HG02970 (cell line): ENCODE results near the gene COL12A1.

Experiments used
- ATAC-seq: cut with Tn5 transposase; IDR thresholded peaks from one replicate; pipeline ENCODE4 v1.9.1; 2021; ENCODE audit warnings: mild to moderate bottlenecking, moderate library complexity, moderate number of reproducible peaks; ENCODE audit not compliant: unreplicated experiment, low FRiP score

COL12A1 gene

GRCh38 chr6:75108333-75108974 is 97.4 kb downstream of the COL12A1 start:
- no peak for ATAC-seq

- ATAC-seq: no peak
Measured at GRCh38 chr6:75107913-75108312, 97.9 kb downstream of the COL12A1 start.

GRCh38 chr6:75106426-75106825 is 99.4 kb downstream of the COL12A1 start:
- no peak for ATAC-seq

- no peak for ATAC-seq
Measured at GRCh38 chr6:75103431-75103830, 102.4 kb downstream of the COL12A1 start.

- ATAC-seq: no peak
Measured at GRCh38 chr6:75102301-75102700, 103.6 kb downstream of the COL12A1 start.

GRCh38 chr6:75101896-75102295 is 104.0 kb downstream of the COL12A1 start:
- no peak for ATAC-seq

- ATAC-seq: no peak
Measured at GRCh38 chr6:75098709-75099108, 107.1 kb downstream of the COL12A1 start.

- ATAC-seq: no peak
Measured at GRCh38 chr6:75096966-75097365, 108.9 kb downstream of the COL12A1 start.

GRCh38 chr6:75094614-75095200 is 111.1 kb downstream of the COL12A1 start:
- no peak for ATAC-seq

GRCh38 chr6:75091467-75092190 is 114.2 kb downstream of the COL12A1 start:
- ATAC-seq: no peak

- no peak for ATAC-seq
Measured at GRCh38 chr6:75090576-75090975, 115.3 kb downstream of the COL12A1 start.

GRCh38 chr6:75089921-75090320 is 115.9 kb downstream of the COL12A1 start:
- no peak for ATAC-seq

- ATAC-seq: no peak
Measured at GRCh38 chr6:75089151-75089897, 116.5 kb downstream of the COL12A1 start.

GRCh38 chr6:75085931-75086635 is 119.8 kb downstream of the COL12A1 start:
- no peak for ATAC-seq

GRCh38 chr6:75084872-75085381 is 120.9 kb downstream of the COL12A1 start:
- no peak for ATAC-seq

- ATAC-seq: no peak
Measured at GRCh38 chr6:75084018-75084417, 121.8 kb downstream of the COL12A1 start.

- no peak for ATAC-seq
Measured at GRCh38 chr6:75081921-75082320, 123.9 kb downstream of the COL12A1 start.

GRCh38 chr6:75081047-75081446 is 124.8 kb downstream of the COL12A1 start:
- no peak for ATAC-seq

GRCh38 chr6:75079589-75079988 is 126.3 kb downstream of the COL12A1 start:
- ATAC-seq: no peak

GRCh38 chr6:75077701-75078100 is 128.2 kb downstream of the COL12A1 start:
- ATAC-seq: no peak
